H1 (cell line): ENCODE data around the gene MORC4. TPM values are rescaled to one million over a fixed set of nuclear protein-coding genes. Genes with fewer than 3 reads are reported as not detected.

ENCODE experiments used
- CHD7 ChIP-seq: fragments of 300-600 bp; sonication (generic); IDR thresholded peaks from 2 replicates; pipeline ENCODE4 v1.7.1; 2012; ENCODE audit warnings: low read length, moderate library complexity, mild to moderate bottlenecking, inconsistent platforms; ENCODE audit not compliant: insufficient replicate concordance
- E2F6 ChIP-seq: IDR thresholded peaks from 2 replicates; pipeline ENCODE4 v1.6.1; 2012; ENCODE audit warnings: inconsistent platforms
- GABPA ChIP-seq: IDR thresholded peaks from 2 replicates; pipeline ENCODE4 v1.6.1; 2011; ENCODE audit warnings: mild to moderate bottlenecking, low read length, moderate library complexity, borderline replicate concordance; ENCODE audit not compliant: insufficient read depth
- JUND ChIP-seq: IDR thresholded peaks from 2 replicates; pipeline ENCODE4 v1.6.1; 2011; ENCODE audit warnings: mild to moderate bottlenecking, improper control_type of control experiment, low read length
- MAX ChIP-seq: IDR thresholded peaks from 2 replicates; pipeline ENCODE4 v1.6.1; 2012; ENCODE audit warnings: inconsistent platforms
- NRF1 ChIP-seq: IDR thresholded peaks from 2 replicates; pipeline ENCODE4 v1.6.1; 2011; ENCODE audit warnings: mild to moderate bottlenecking, low read depth, low read length, improper control_type of control experiment
- PHF8 ChIP-seq: fragments of 200-600 bp; sonication (generic); conservative IDR thresholded peaks from 2 replicates; pipeline ENCODE4 v1.7.1; 2012; ENCODE audit warnings: low read depth, mild to moderate bottlenecking, inconsistent platforms, low read length, moderate library complexity
- RAD21 ChIP-seq, 2 experiments: IDR thresholded peaks in 1 of 2; conservative IDR thresholded peaks in 1 of 2; 2 replicates each; pipeline ENCODE4 v1.6.1; 2011; ENCODE audit warnings: low read depth in 2 of 2, low read length in 2 of 2, improper control_type of control experiment in 1 of 2, inconsistent platforms in 1 of 2, mild to moderate bottlenecking in 1 of 2, moderate library complexity in 1 of 2
- RFX5 ChIP-seq: IDR thresholded peaks from 2 replicates; pipeline ENCODE4 v1.6.1; 2011; ENCODE audit warnings: low read depth, low read length, improper control_type of control experiment, borderline replicate concordance
- TAF1 ChIP-seq: IDR thresholded peaks from 2 replicates; pipeline ENCODE4 v1.6.1; 2011; ENCODE audit warnings: mild to moderate bottlenecking, low read depth, low read length
- TCF12 ChIP-seq: IDR thresholded peaks from 2 replicates; pipeline ENCODE4 v1.6.1; 2011; ENCODE audit warnings: low read depth, mild to moderate bottlenecking, low read length
- polyA plus RNA-seq, 7 experiments: library from polyadenylated mRNA; depleted of rRNA in 3 of 7; stranded (reverse) in 5 of 7; unstranded in 2 of 7; fragments of >200 nt in 5 of 7; fragments of 200-250 nt in 2 of 7; gene quantifications; 1 replicate in 5 of 7; 2 replicates in 1 of 7; 4 replicates in 1 of 7; pipeline versions ENCODE4 v1.2.1 to v1.2.3, GENCODE V29; 2011 to 2013; ENCODE audit warnings: missing spikeins in 2 of 7, mixed read lengths in 2 of 7
- total RNA-seq: library from RNA; stranded (reverse); fragmentation: NEBNext Ultra II Directional; extraction: Animal tissue kit (Norgen Biotek cat#: 25700); gene quantifications from 2 replicates; pipeline ENCODE4 v1.2.1, GENCODE V29; 2021

MORC4 gene
- total and polyA plus RNA-seq, 2 of the 8 experiments (the other 6 are each of a cell fraction or from before 2014, with no cell fraction given): 1.4 to 2.5 TPM

GRCh38 chrX:106954041-106954440, 46.0 kb downstream of the MORC4 start (continued):
- TF ChIP-seq CHD7 (no peak), TCF12 (no peak), GABPA (no peak), PHF8 (no peak), RAD21 (IDR thresholded peaks at IDR 0.05 in 1 of 2, conservative IDR thresholded peaks at IDR 0.05 in 1 of 2; ENCODE audit: low read depth in 2 of 2, low read length in 2 of 2) (no peak), JUND (no peak), NRF1 (no peak), E2F6 (no peak), MAX (no peak), TAF1 (no peak), RFX5 (no peak)
